ENCODE data around the gene CNST.

GRCh38 chr1:246669659-246670058 is 103.4 kb downstream of the CNST start:
- TF ChIP-seq CTCF (IDR thresholded peaks at IDR 0.05; ENCODE audit: insufficient read depth, low read length, poor library complexity, severe bottlenecking) (no peak), EZH2phosphoT487 (conservative IDR thresholded peaks at IDR 0.05; ENCODE audit: low read length) (no peak)

Measured in SU-DHL-6 (cell line).